Measurements from ENCODE around the gene RACK1. TPM values are rescaled to one million over a fixed set of nuclear protein-coding genes. Genes with fewer than 3 reads are reported as not detected.

RACK1 gene
- total and polyA plus RNA-seq, 2 of the 8 experiments (the other 6 are each of a cell fraction or from before 2014, with no cell fraction given), result 2,589 to 7,971 TPM

GRCh38 chr5:181259283-181259682, 15.6 kb upstream of the RACK1 start:
- H2BK120ac ChIP-seq (replicated peaks; ENCODE audit: low read depth, low read length), result no peak overlapping the region
- ChIA-PET POLR2A (ENCODE audit: partially characterized antibody) (interaction anchor here (1.0 to 34.2 kb wide), 4 partner anchors 12 to 75 kb away, joined by 3 to 1334 read pairs (median 19); partner anchors contain the start of genes RACK1 and TRIM41), CTCF (ENCODE audit: partially characterized antibody) (interaction anchor here (1.0 to 1.9 kb wide), 5 partner anchors 11 to 86 kb away, joined by 3 to 8 read pairs (median 3); partner anchors contain the start of gene RACK1)
- H3K27me3 ChIP-seq (replicated peaks in 1 of 4; ENCODE audit: control insufficient read depth in 3 of 4, extremely low read depth in 1 of 4, insufficient read depth in 3 of 4, low read length in 3 of 4), result peaks cover 0 to 1% (median 0%) of the 10 kb centered on the region in 4 experiments; a peak in 1 of 7 replicates
- no peak overlapping the region for H4K91ac ChIP-seq (replicated peaks; ENCODE audit: insufficient read length, low read length)
- peaks cover 8 to 23% of the 10 kb centered on the region in 2 experiments for H4K20me1 ChIP-seq (replicated peaks in 1 of 2; ENCODE audit: control insufficient read depth in 1 of 2, insufficient read depth in 2 of 2, low read length in 2 of 2)
- WGBS, 2 experiments (ENCODE audit: extremely low coverage in 1 of 2, insufficient coverage in 1 of 2, insufficient read length in 1 of 2, insufficient replicate concordance in 2 of 2, low coverage in 1 of 2, low lambda C conversion rate in 2 of 2, missing lambda C conversion rate in 1 of 2), result 66% methylated on average over 2 of the region's 2 CpGs; no CpG with 5 or more reads in 1 of the 2 experiments
- H4K5ac ChIP-seq (ENCODE audit: insufficient read length, low read depth, low read length), result no peak overlapping the region
- H3K9ac ChIP-seq (replicated peaks in 1 of 4; ENCODE audit: extremely low read depth in 1 of 4, low read depth in 3 of 4, low read length in 3 of 4), result peak overlapping the region in 1 of 4 experiments; percentile 19; a peak in 1 of 7 replicates
- peaks cover 15% of the 10 kb centered on the region for H3K79me1 ChIP-seq (ENCODE audit: low read depth, low read length)
- no peak overlapping the region for H3K56ac ChIP-seq (replicated peaks; ENCODE audit: insufficient read length, low read depth, low read length)
- no peak overlapping the region for H3K23ac ChIP-seq (ENCODE audit: insufficient read length)
- H3K9me3 ChIP-seq (ENCODE audit: insufficient read depth in 2 of 2, low read depth in 1 of 2, low read length in 1 of 2), result no peaks in the 10 kb centered on the region
- H2BK20ac ChIP-seq (ENCODE audit: low read length), result no peak overlapping the region
- no peak overlapping the region for H4K8ac ChIP-seq (ENCODE audit: extremely low read depth, insufficient read depth, low read length)
- H2AFZ ChIP-seq (ENCODE audit: low read length), result no peak overlapping the region
- peaks cover 4 to 10% (median 6%) of the 10 kb centered on the region in 4 experiments; a peak in 6 of 7 replicates for H3K4me1 ChIP-seq (replicated peaks in 1 of 4; ENCODE audit: control insufficient read depth in 3 of 4, insufficient read depth in 4 of 4, low read length in 3 of 4)
- peaks cover 12% of the 10 kb centered on the region for H3K23me2 ChIP-seq (ENCODE audit: low read depth, low read length)
- TF ChIP-seq NRF1 (IDR thresholded peaks at IDR 0.05; ENCODE audit: low read depth, low read length) (no peak), SIN3A (conservative IDR thresholded peaks at IDR 0.05 in 1 of 2, IDR thresholded peaks at IDR 0.05 in 1 of 2; ENCODE audit: low read depth in 1 of 2, low read length in 2 of 2) (no peak), CHD2 (IDR thresholded peaks at IDR 0.05; ENCODE audit: low read length) (no peak), CTCF (IDR thresholded peaks at IDR 0.05; ENCODE audit: control extremely low read depth in 1 of 3, insufficient read depth in 1 of 3, low read depth in 1 of 3, low read length in 3 of 3) (no peak), RFX5 (IDR thresholded peaks at IDR 0.05; ENCODE audit: borderline replicate concordance, low read depth, low read length) (no peak), ATF3 (IDR thresholded peaks at IDR 0.05; ENCODE audit: insufficient read depth, low read depth, low read length) (no peak), CEBPB (IDR thresholded peaks at IDR 0.05; ENCODE audit: low read depth, low read length) (no peak), TAF7 (optimal IDR thresholded peaks at IDR 0.05; ENCODE audit: borderline replicate concordance, low read depth, low read length) (no peak), JUN (IDR thresholded peaks at IDR 0.05; ENCODE audit: low read depth, low read length) (no peak)
- H3K27ac ChIP-seq (ENCODE audit: low read depth, low read length), result no peak overlapping the region
- H3K79me2 ChIP-seq (ENCODE audit: control insufficient read depth in 1 of 2, insufficient read depth in 2 of 2, low read length in 2 of 2), result peaks cover 3 to 55% of the 10 kb centered on the region in 2 experiments; a peak in 2 of 4 replicates
- H2BK12ac ChIP-seq (ENCODE audit: low read depth, low read length), result no peak overlapping the region
- no peak overlapping the region for H3K18ac ChIP-seq (ENCODE audit: extremely low read depth, low read length)
- peak overlapping the region; percentile 86 to 98 for H3K4me2 ChIP-seq (ENCODE audit: insufficient read depth in 1 of 2, low read depth in 2 of 2, low read length in 2 of 2)
- no peak overlapping the region for H3K14ac ChIP-seq (ENCODE audit: insufficient read length)
- H3K36me3 ChIP-seq (ENCODE audit: control insufficient read depth in 2 of 4, insufficient read depth in 4 of 4, low read length in 3 of 4), result peaks cover 4 to 28% (median 14%) of the 10 kb centered on the region in 4 experiments
- no peak overlapping the region for H2BK5ac ChIP-seq (ENCODE audit: low read depth, low read length)
- DNase-seq (ENCODE audit: low read depth in 1 of 2, low spot score in 2 of 2) (no peak), FAIRE-seq (no peak)
- no peak overlapping the region for H3K4ac ChIP-seq (replicated peaks; ENCODE audit: insufficient read length, low read depth, low read length)
- no peak overlapping the region for H2BK15ac ChIP-seq (ENCODE audit: low read length)
- peak overlapping the region in 3 of 4 experiments; percentile 3 to 92 (median 76); a peak in 5 of 8 replicates for H3K4me3 ChIP-seq (ENCODE audit: extremely low read depth in 1 of 4, insufficient read depth in 2 of 4, low read depth in 3 of 4, low read length in 4 of 4)
- no peak overlapping the region for H2AK5ac ChIP-seq (ENCODE audit: low read depth, low read length)
